ENCODE data around the gene ACSF3.
A peak's percentile ranks its signal among the peaks of the same experiment; 100 is the strongest.
"Not testable (repeated sequence)": the region's sequence is repeated elsewhere in the genome, so short reads cannot be mapped to it uniquely, and the experiment has no call there.

Gene ACSF3

GRCh38 chr16:89178453-89179147, 84.9 kb downstream of the ACSF3 start:
- no peak for DNase-seq

GRCh38 chr16:89179148-89179484, 85.5 kb downstream of the ACSF3 start:
- DNase-seq, result no peak

DNA sequence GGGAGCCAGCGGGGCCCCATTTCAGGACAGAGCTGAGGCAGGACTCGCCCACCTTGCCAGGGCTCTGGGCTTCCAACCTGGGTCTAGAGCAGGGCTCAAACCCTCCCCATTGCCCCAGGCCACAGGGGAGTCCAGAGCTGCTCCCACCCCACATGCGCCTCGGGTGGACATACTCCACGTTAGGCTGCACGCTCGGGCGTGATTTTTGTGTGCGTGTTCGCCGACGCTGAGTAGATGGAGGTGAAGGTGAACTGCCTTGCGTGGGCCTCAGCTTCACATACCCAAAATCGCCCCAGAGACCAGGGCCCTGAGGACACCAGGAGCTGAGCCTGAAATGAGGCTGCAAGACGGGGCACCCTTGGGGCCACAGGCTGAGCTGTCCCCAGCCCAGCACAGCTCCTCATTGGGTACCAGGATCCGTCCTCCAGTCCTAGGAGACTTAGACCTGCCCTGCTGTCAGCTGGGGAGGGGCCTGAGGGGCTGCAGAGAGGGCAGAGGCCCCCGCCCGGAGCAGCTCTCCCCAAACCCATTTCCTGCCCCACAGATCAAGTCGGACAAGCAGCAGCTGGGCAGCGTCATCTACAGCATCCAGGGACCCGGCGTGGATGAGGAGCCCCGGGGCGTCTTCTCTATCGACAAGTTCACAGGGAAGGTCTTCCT, 86.1 kb downstream of the ACSF3 start:
- no peak for DNase-seq

GRCh38 chr16:89183463-89183862, 89.8 kb downstream of the ACSF3 start:
- no peak for DNase-seq

DNA sequence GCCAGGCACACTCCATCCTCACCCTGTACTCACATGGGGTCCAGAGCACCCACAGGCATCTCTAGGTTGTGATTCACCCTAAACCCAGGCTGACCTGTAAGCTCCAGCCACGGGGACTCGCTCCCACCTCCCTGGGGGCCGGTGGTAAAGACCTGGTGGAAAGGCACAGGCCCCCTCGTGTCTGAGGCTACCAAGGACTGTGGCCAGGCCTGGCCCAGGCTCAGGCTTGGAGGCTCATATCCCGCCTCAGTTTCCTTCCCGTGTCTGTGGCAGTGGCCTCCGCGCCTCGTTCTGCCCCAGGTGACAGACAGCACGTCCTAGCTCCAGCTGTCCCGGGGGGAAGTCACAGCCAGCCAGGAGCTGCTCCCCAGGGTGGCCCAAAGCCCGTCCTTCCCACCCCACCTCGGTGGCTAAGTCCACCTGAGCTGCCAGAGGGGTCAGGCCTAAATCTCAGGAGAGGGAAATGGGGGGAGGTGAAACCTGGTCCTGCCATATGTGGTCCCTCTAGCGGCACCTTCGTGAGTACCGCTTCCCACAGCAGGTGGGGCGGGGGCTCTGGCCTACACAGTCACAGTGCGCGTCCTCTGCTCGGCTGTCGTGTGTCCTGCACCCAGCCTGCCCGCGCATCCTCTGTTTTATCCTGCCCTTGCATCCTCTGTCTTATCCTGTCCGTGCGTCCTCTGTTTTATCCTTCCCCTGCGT, 90.5 kb downstream of the ACSF3 start:
- no peak for DNase-seq

- no peak for DNase-seq
Observed at GRCh38 chr16:89184677-89184932, 91.0 kb downstream of the ACSF3 start.

DNA sequence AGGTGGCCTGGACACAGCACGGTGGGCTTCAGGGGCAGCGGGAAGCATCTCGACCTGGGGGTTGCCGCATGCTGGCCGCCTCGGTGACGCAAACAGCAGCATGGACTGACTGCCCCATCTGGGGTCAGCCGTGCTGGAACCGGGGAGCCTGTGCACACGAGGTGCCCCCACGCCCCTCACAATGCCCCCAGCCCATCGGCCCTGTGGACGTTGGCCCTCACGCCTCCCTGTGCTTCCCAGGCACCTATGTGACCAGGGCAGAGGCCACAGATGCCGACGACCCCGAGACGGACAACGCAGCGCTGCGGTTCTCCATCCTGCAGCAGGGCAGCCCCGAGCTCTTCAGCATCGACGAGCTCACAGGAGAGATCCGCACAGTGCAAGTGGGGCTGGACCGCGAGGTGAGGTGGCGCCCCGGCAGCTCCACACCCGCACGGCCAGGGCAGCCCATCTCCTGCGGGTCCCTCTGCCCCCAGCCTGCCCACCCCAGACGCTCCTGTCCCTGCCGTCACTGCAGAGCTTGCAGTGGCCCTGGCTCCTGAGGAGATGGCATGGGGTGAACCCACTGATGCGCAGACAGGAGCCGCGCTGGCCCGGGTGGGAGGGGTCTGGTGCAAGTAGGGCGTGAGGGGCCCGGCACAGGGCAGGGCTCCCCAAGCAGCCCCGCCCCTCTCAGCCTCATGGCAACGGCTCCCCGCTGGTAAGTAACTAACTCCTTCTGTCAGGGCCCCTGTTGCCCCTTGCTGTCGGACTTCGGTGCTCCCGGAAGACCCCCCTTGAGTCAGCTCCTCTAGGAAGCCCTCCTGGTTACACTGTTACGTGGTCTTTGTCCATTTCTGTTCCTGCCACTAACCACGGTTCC, 91.5 kb downstream of the ACSF3 start:
- no peak for DNase-seq

- not testable (repeated sequence) for DNase-seq
Observed at GRCh38 chr16:89185887-89186592, 92.4 kb downstream of the ACSF3 start.

- DNase-seq, result not testable (repeated sequence)
Observed at GRCh38 chr16:89186593-89187031, 93.0 kb downstream of the ACSF3 start.

DNA sequence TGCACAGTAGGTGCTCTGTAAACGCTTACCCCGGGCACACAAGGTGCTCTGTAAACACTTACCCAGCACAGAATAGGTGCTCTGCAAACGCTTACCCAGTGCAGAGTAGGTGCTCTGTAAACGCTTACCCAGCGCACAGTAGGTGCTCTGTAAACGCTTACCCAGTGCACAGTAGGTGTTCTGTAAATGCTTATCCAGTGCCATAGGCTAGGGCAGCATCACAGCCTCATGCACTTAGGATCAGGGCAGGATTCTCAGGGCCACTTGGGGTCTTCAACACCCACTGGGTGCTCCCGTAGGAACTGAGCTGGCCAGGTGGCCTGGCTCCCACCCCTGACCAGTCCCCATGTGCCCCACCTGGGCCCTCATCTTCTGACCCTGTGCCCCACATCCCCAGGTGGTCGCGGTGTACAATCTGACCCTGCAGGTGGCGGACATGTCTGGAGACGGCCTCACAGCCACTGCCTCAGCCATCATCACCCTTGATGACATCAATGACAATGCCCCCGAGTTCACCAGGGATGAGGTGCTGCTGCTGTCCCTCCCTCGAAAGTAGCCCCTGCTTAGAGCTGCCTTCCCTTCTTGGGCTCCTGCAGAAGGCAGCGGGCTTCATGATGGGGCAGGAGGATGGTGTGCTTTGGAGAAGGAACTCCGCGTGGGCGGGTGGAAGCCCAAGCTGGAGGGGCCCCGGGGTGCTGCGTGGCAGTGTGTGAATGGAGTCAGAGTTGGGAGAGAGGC, 93.5 kb downstream of the ACSF3 start:
- peak in 1 of 2 donors; percentile 25 for DNase-seq

- DNase-seq, result no peak
Observed at GRCh38 chr16:89187770-89188392, 94.2 kb downstream of the ACSF3 start.

DNA sequence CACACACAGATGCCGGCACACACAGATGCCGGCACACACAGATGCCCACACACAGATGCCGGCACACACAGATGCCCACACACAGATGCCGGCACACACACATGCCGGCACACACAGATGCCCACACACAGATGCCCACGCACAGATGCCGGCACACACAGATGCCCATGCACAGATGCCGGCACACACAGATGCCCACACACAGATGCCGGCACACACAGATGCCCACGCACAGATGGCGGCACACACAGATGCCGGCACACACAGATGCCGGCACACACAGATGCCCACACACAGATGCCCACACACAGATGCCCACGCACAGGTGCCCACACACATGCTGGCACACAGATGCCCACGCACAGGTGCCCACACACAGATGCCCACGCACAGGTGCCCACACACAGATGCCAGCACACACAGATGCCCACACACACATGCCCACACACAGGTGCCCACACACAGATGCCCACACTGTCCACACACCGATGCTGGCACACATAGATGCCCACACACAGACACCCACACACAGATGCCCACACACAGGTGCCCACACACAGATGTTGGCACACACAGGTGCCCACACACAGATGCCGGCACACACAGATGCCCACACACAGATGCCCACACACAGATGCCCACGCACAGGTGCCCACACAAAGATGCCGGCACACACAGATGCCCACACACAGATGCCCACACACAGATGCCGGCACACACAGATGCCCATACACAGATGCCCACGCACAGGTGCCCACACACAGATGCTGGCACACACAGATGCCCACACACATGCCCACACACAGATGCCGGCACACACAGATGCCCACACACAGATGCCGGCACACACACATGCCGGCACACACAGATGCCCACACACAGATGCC, 95.1 kb downstream of the ACSF3 start:
- DNase-seq, result not testable (repeated sequence)

DNA sequence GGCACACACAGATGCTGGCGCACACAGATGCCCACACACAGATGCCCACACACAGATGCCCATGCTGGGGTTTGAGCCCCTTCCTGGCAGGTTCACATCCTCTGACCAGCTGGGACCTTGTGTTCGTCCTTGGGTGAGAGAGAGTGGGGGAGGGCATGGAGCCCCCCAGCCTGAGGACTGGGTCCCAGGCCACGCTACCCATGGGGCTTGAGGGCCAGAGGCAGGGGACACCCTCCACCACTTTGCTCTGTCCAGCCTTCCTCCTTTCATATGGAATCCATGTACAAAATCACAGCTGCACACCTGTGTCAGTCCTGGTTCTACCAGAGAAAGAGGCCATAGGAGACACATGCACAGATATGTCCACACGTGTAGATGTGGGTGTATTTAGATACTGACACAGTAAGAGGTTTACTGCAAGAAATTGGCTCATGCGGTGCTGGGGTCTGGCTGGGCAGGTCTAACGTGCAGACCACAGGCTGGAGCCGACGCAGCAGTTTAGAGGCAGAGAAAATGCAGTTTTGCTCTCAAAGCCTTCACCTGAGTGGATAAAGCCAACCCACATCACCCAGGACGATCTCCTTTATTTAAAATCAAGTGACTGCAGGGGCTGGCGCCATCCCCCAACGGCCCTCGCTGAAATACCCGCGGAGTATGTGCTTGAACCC, 95.8 kb downstream of the ACSF3 start:
- no peak for DNase-seq

GRCh38 chr16:89190150-89190958, 96.7 kb downstream of the ACSF3 start:
- no peak for DNase-seq

DNA sequence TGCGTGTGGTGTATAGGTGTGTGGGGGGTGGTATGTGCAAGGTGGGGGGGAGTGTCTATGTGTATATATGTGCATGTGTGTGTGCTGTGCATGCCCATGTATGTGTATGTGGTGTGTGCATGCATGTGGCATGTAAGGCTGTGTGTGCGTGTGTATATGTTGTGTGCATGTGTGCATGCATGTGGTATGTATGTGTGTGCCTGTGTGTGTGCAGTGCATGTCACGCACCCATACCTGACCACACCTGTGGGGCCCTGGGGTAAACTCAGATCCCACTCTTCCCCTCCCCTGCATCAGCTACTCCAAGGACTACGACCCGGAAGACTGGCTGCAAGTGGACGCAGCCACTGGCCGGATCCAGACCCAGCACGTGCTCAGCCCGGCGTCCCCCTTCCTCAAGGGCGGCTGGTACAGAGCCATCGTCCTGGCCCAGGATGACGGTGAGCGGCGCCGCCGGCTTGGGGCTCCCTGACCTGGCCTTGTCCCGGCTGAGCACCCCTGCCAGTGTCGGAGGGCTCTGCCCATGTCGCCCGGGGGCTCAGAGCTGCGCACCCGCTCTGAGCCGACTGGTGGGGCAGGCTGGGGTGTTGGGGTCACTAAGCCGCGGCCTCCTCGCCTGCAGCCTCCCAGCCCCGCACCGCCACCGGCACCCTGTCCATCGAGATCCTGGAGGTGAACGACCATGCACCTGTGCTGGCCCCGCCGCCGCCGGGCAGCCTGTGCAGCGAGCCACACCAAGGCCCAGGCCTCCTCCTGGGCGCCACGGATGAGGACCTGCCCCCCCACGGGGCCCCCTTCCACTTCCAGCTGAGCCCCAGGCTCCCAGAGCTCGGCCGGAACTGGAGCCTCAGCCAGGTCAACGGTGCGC, 97.6 kb downstream of the ACSF3 start:
- no peak for DNase-seq

DNA sequence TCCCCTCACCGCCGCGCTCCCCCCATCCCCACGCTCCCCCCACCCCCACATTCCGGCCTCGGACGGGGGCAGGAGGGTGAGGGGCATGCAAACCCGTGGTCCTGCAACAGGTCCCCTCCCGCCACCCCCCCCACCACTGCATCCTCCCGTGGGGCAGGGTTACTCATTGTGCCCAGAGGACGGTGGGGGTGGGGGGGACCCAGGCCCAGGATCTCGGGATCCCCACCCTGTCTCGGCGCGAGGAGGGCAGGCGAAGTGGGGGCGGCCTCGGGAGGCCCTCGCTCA, 98.2 kb downstream of the ACSF3 start:
- DNase-seq, result no peak

DNA sequence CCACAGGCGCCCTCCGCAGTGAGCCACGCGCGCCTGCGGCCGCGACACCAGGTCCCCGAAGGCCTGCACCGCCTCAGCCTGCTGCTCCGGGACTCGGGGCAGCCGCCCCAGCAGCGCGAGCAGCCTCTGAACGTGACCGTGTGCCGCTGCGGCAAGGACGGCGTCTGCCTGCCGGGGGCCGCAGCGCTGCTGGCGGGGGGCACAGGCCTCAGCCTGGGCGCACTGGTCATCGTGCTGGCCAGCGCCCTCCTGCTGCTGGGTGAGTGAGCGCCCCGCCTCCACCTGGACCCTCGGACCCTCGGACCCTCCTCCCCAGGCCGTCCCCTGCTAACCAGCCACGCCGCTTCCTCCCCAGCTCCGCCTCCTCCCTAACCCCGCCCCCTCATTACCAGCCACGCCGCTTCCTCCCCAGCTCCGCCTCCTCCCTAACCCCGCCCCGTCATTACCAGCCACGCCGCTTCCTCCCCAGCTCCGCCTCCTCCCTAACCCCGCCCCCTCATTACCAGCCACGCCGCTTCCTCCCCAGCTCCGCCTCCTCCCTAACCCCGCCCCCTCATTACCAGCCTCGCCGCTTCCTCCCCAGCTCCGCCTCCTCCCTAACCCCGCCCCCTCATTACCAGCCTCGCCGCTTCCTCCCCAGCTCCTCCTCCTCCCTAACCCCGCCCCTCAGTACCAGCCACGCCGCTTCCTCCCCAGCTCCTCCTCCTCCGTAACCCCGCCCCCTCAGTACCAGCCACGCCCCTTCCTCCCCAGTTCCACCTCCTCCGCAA, 98.7 kb downstream of the ACSF3 start:
- DNase-seq, result peak; percentile 90

Data from CD4-positive, alpha-beta T cell treated with Interferon alpha-2 for 1 hour (primary cell).